ENCODE measurements around the gene MAPK4.

Gene MAPK4

DNA sequence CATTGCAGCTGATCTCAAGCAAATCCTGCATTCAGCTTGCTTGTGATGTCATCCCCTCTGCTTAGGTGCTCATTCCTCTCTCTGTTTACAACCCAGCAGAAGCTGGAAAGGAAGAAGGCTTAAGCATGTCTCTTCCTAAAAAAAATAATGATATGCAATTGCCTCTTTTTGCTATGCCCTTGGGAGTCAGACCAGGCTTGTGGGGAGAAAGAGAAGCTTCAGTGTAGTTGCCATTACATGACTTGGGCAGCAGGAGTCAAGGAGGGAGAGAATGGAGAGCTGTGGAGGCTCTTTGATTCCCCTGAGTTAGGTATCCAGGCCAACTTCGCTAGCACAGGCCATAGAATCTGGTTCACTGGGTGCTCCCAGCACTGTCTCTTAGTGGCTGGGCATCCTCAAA lies 101.1 kb downstream of the MAPK4 start:
- Histone ChIP-seq H3K9ac (ENCODE audit: low read depth in 1 of 2, low read length in 2 of 2) (no peak overlapping the region), H3K27me3 (ENCODE audit: control insufficient read depth in 2 of 2, insufficient read depth in 2 of 2, low read length in 2 of 2) (peaks cover 0 to 3% of the 10 kb centered on the region in 2 donors), H3K27ac (ENCODE audit: low read depth in 2 of 2, low read length in 2 of 2) (no peak overlapping the region), H3K4me1 (ENCODE audit: control insufficient read depth in 2 of 2, insufficient read depth in 2 of 2, low read length in 2 of 2) (no peaks in the 10 kb centered on the region), H3K4me3 (ENCODE audit: low read length in 2 of 2) (no peak overlapping the region), H3K36me3 (ENCODE audit: control insufficient read depth in 2 of 2, insufficient read depth in 2 of 2, low read length in 2 of 2) (no peaks in the 10 kb centered on the region), H3K9me3 (ENCODE audit: control insufficient read depth in 2 of 2, low read length in 2 of 2) (peaks cover 0 to 4% of the 10 kb centered on the region in 2 donors)

DNA sequence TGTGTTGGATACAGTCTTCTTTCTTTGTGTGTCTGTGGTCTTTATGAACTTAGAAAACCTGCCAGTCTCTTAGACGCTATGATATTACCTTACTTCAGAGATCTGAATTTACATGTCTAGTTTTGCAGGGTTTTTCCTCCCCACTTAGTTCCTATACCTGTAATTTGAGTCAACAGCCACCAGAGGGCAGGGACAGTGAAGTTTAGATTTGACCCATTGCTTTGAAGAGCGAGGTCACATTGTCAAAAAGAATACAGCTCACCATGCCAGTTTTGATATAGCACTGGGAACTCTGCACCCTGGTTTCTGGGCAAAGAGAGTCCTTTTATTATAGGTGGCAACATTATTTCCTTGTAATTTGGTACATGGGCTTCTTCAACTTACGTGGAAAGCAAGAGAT lies 102.3 kb downstream of the MAPK4 start:
- H3K36me3 ChIP-seq (ENCODE audit: control insufficient read depth in 2 of 2, insufficient read depth in 2 of 2, low read length in 2 of 2) = no peaks in the 10 kb centered on the region
- H3K4me3 ChIP-seq (ENCODE audit: low read length in 2 of 2) = no peak overlapping the region
- H3K9ac ChIP-seq (ENCODE audit: low read depth in 1 of 2, low read length in 2 of 2) = no peak overlapping the region
- H3K4me1 ChIP-seq (ENCODE audit: control insufficient read depth in 2 of 2, insufficient read depth in 2 of 2, low read length in 2 of 2) = no peaks in the 10 kb centered on the region
- peaks cover 2 to 3% of the 10 kb centered on the region in 2 donors for H3K27me3 ChIP-seq (ENCODE audit: control insufficient read depth in 2 of 2, insufficient read depth in 2 of 2, low read length in 2 of 2)
- peaks cover 0 to 4% of the 10 kb centered on the region in 2 donors for H3K9me3 ChIP-seq (ENCODE audit: control insufficient read depth in 2 of 2, low read length in 2 of 2)
- H3K27ac ChIP-seq (ENCODE audit: low read depth in 2 of 2, low read length in 2 of 2) = no peak overlapping the region

DNA sequence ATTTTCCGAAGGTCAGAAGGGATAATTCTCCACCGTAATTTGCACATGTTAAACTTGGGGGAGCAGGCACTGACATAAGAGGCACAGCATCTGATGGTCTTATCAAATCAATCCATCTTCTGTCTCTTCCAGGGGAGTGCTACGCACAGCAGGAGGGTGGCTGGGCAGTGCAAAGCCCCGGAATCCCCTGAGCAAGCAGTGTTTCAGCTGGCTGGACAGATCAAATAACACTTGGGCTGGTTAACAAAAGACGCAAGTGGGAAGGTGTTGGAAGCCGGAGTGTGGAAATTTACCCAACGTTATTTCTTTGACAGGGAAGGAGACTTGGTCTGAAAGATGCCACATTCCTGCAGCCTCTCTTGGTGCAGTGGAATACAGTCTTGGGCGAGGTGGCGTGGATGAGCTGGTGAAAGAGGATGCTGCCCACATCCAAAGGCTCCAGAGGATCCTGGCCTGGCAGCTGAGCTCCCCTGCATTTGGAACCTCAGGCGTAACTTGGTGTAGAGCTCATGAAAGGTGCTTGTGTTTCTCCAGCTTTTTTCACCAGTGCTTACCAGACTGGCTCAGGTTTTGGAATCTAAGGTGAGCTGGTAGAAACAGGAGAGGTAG lies 103.0 kb downstream of the MAPK4 start:
- no peak overlapping the region for H3K4me3 ChIP-seq (ENCODE audit: low read length in 2 of 2)
- H3K27me3 ChIP-seq (ENCODE audit: control insufficient read depth in 2 of 2, insufficient read depth in 2 of 2, low read length in 2 of 2) = peaks cover 2 to 3% of the 10 kb centered on the region in 2 donors
- H3K36me3 ChIP-seq (ENCODE audit: control insufficient read depth in 2 of 2, insufficient read depth in 2 of 2, low read length in 2 of 2) = no peaks in the 10 kb centered on the region
- no peak overlapping the region for H3K9ac ChIP-seq (ENCODE audit: low read depth in 1 of 2, low read length in 2 of 2)
- peaks cover 0 to 4% of the 10 kb centered on the region in 2 donors for H3K9me3 ChIP-seq (ENCODE audit: control insufficient read depth in 2 of 2, low read length in 2 of 2)
- no peak overlapping the region for H3K27ac ChIP-seq (ENCODE audit: low read depth in 2 of 2, low read length in 2 of 2)
- no peaks in the 10 kb centered on the region for H3K4me1 ChIP-seq (ENCODE audit: control insufficient read depth in 2 of 2, insufficient read depth in 2 of 2, low read length in 2 of 2)

DNA sequence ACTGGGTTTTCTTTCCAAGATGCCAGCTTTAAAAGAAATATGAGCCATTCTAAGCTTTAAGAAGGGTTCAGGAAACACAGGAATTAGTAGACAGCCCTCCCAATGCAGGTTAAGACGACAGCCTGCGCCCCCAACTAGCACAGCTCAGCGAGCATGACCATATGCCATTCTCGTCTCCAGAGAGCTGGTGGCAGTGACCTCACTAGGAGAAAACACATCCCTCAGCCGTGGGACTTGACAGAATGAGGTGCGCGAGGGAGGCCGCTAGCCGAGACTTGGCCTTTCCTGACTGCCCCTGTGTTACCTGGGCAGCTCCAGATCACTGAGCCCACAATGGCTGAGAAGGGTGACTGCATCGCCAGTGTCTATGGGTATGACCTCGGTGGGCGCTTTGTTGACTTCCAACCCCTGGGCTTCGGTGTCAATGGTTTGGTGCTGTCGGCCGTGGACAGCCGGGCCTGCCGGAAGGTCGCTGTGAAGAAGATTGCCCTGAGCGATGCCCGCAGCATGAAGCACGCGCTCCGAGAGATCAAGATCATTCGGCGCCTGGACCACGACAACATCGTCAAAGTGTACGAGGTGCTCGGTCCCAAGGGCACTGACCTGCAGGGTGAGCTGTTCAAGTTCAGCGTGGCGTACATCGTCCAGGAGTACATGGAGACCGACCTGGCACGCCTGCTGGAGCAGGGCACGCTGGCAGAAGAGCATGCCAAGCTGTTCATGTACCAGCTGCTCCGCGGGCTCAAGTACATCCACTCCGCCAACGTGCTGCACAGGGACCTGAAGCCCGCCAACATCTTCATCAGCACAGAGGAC lies 103.9 kb downstream of the MAPK4 start:
- Histone ChIP-seq H3K4me3 (ENCODE audit: low read length in 2 of 2) (no peak overlapping the region), H3K27ac (ENCODE audit: low read depth in 2 of 2, low read length in 2 of 2) (no peak overlapping the region), H3K9ac (ENCODE audit: low read depth in 1 of 2, low read length in 2 of 2) (no peak overlapping the region), H3K9me3 (ENCODE audit: control insufficient read depth in 2 of 2, low read length in 2 of 2) (peaks cover 0 to 4% of the 10 kb centered on the region in 2 donors), H3K27me3 (ENCODE audit: control insufficient read depth in 2 of 2, insufficient read depth in 2 of 2, low read length in 2 of 2) (peaks cover 2 to 3% of the 10 kb centered on the region in 2 donors), H3K36me3 (ENCODE audit: control insufficient read depth in 2 of 2, insufficient read depth in 2 of 2, low read length in 2 of 2) (no peaks in the 10 kb centered on the region), H3K4me1 (ENCODE audit: control insufficient read depth in 2 of 2, insufficient read depth in 2 of 2, low read length in 2 of 2) (no peaks in the 10 kb centered on the region)

DNA sequence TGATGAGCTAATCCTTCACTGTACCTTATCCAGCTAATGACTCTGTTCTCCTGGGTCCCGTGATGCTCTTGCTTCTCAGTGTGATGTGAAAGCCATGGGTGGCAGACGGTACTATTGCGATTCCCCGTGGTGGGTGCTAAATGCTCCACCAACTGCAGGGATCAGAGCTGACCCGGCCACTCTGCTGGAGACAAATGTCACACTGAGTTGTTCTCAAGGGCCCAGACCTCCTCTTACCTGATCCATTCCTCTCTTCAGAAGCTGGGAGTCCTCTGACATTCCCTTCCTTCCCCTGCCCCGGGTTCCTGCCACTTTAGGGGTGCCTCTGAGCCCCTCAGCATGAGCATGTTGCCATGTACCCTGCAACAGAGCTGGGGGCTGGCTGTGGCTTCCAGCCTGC lies 105.1 kb downstream of the MAPK4 start:
- Histone ChIP-seq H3K27ac (ENCODE audit: low read depth in 2 of 2, low read length in 2 of 2) (no peak overlapping the region), H3K27me3 (ENCODE audit: control insufficient read depth in 2 of 2, insufficient read depth in 2 of 2, low read length in 2 of 2) (peaks cover 2 to 3% of the 10 kb centered on the region in 2 donors), H3K4me3 (ENCODE audit: low read length in 2 of 2) (no peak overlapping the region), H3K9ac (ENCODE audit: low read depth in 1 of 2, low read length in 2 of 2) (no peak overlapping the region), H3K9me3 (ENCODE audit: control insufficient read depth in 2 of 2, low read length in 2 of 2) (peaks cover 0 to 4% of the 10 kb centered on the region in 2 donors), H3K4me1 (ENCODE audit: control insufficient read depth in 2 of 2, insufficient read depth in 2 of 2, low read length in 2 of 2) (no peaks in the 10 kb centered on the region), H3K36me3 (ENCODE audit: control insufficient read depth in 2 of 2, insufficient read depth in 2 of 2, low read length in 2 of 2) (no peaks in the 10 kb centered on the region)

DNA sequence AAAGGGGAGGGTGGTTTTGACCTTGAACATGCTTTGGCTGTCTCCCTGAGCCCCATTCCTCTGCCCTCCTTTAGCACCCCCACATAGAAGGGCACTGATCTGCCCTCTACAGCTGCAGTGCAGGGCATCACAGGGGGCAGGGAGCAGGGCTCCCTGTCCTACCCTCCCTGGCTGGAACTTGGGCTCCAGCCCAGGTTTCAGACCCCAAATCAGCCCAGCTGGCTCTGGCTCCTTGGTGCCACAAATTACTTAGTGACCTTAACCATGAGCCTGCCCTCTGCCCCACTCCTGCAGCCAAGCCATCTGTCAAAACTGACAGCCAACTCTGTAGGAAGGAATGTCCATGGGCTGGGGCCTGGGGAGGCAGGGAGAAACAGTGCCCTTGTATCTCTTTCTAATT lies 105.6 kb downstream of the MAPK4 start:
- Histone ChIP-seq H3K9me3 (ENCODE audit: control insufficient read depth in 2 of 2, low read length in 2 of 2) (peaks cover 0 to 4% of the 10 kb centered on the region in 2 donors), H3K4me1 (ENCODE audit: control insufficient read depth in 2 of 2, insufficient read depth in 2 of 2, low read length in 2 of 2) (no peaks in the 10 kb centered on the region), H3K36me3 (ENCODE audit: control insufficient read depth in 2 of 2, insufficient read depth in 2 of 2, low read length in 2 of 2) (no peaks in the 10 kb centered on the region), H3K27me3 (ENCODE audit: control insufficient read depth in 2 of 2, insufficient read depth in 2 of 2, low read length in 2 of 2) (peaks cover 0 to 2% of the 10 kb centered on the region in 2 donors), H3K27ac (ENCODE audit: low read depth in 2 of 2, low read length in 2 of 2) (no peak overlapping the region), H3K4me3 (ENCODE audit: low read length in 2 of 2) (no peak overlapping the region), H3K9ac (ENCODE audit: low read depth in 1 of 2, low read length in 2 of 2) (no peak overlapping the region)

DNA sequence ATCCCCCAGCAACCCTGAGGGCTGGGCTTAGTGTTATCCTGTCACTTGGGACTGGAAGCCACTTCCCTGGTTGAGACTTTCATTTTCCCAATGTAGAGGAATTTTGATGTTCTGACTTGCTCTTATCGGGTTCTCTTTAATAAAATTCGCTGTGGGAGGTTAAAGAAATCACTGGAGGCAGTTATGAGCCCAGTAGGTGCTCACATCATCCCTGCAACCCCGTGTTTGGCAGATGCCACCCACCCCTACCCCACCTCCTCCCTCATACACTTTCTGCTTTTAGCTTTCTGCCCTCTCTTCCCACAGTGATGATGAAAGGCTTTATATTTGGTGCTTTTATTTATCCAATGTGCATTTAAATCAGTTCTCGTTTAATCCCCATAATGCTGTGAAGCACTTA lies 106.6 kb downstream of the MAPK4 start:
- H3K4me3 ChIP-seq (ENCODE audit: low read length in 2 of 2) = no peak overlapping the region
- no peak overlapping the region for H3K27ac ChIP-seq (ENCODE audit: low read depth in 2 of 2, low read length in 2 of 2)
- no peaks in the 10 kb centered on the region for H3K4me1 ChIP-seq (ENCODE audit: control insufficient read depth in 2 of 2, insufficient read depth in 2 of 2, low read length in 2 of 2)
- no peak overlapping the region for H3K9ac ChIP-seq (ENCODE audit: low read depth in 1 of 2, low read length in 2 of 2)
- H3K36me3 ChIP-seq (ENCODE audit: control insufficient read depth in 2 of 2, insufficient read depth in 2 of 2, low read length in 2 of 2) = no peaks in the 10 kb centered on the region
- peaks cover 0 to 2% of the 10 kb centered on the region in 2 donors for H3K27me3 ChIP-seq (ENCODE audit: control insufficient read depth in 2 of 2, insufficient read depth in 2 of 2, low read length in 2 of 2)
- peaks cover 0 to 4% of the 10 kb centered on the region in 2 donors for H3K9me3 ChIP-seq (ENCODE audit: control insufficient read depth in 2 of 2, low read length in 2 of 2)

DNA sequence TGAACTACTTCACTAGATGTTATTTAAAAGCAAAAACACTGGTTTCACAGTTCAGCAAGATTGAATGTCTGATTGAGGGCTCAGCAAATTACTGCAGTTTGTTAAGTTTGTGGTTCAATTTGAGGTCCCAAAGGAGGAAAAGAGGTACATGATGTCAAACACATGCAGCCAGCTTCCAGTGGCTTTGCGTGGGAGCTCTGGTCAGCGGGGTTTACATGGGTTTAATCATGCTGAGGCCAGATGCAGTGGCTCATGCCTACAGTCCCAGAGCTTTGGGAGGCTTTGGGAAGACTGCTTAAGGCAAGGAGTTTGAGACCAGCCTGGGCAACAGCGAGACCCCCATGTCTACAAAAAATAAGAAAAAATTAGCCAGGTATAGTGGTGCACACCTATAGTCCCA lies 111.5 kb downstream of the MAPK4 start:
- H3K9ac ChIP-seq (ENCODE audit: low read depth in 1 of 2, low read length in 2 of 2) = no peak overlapping the region
- H3K27ac ChIP-seq (ENCODE audit: low read depth in 2 of 2, low read length in 2 of 2) = no peak overlapping the region
- no peaks in the 10 kb centered on the region for H3K4me1 ChIP-seq (ENCODE audit: control insufficient read depth in 2 of 2, insufficient read depth in 2 of 2, low read length in 2 of 2)
- H3K36me3 ChIP-seq (ENCODE audit: control insufficient read depth in 2 of 2, insufficient read depth in 2 of 2, low read length in 2 of 2) = no peaks in the 10 kb centered on the region
- H3K27me3 ChIP-seq (ENCODE audit: control insufficient read depth in 2 of 2, insufficient read depth in 2 of 2, low read length in 2 of 2) = peaks cover 0 to 2% of the 10 kb centered on the region in 2 donors
- no peak overlapping the region for H3K4me3 ChIP-seq (ENCODE audit: low read length in 2 of 2)
- H3K9me3 ChIP-seq (ENCODE audit: control insufficient read depth in 2 of 2, low read length in 2 of 2) = no peaks in the 10 kb centered on the region

DNA sequence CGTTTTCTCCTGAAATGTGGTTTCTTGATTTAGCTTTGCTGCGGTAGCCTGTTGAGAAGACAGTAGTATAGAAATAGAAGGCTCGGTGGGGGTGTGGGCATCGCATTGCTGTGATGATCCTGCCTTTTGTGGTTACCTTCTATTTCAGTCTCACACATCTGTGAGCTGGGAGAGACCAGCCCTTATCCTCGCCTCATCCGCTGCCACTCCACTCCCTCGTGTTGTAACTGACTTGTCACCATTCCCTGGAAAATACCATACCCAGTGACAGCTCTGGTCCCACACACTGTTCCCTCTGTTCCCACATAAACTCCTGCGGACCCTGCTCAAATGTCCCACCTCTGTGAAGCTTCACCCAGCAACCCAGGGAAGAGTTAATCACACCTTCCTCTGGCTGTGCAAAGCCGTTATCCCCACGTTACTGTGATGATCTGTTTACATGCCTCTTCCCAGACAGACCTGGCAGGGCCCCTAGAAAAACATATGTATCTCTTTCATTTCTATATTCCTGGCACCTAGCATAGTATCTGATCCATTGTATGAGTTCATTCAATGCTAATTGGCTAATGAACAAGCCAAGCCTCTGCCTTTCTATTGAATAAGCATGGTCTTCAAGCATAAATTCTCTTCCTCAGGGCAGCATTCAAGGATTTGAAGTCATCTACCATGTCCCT lies 114.6 kb downstream of the MAPK4 start:
- H3K27ac ChIP-seq (ENCODE audit: low read depth in 2 of 2, low read length in 2 of 2) = no peak overlapping the region
- no peaks in the 10 kb centered on the region for H3K36me3 ChIP-seq (ENCODE audit: control insufficient read depth in 2 of 2, insufficient read depth in 2 of 2, low read length in 2 of 2)
- no peaks in the 10 kb centered on the region for H3K27me3 ChIP-seq (ENCODE audit: control insufficient read depth in 2 of 2, insufficient read depth in 2 of 2, low read length in 2 of 2)
- H3K4me3 ChIP-seq (ENCODE audit: low read length in 2 of 2) = no peak overlapping the region
- H3K9me3 ChIP-seq (ENCODE audit: control insufficient read depth in 2 of 2, low read length in 2 of 2) = no peaks in the 10 kb centered on the region
- no peaks in the 10 kb centered on the region for H3K4me1 ChIP-seq (ENCODE audit: control insufficient read depth in 2 of 2, insufficient read depth in 2 of 2, low read length in 2 of 2)
- H3K9ac ChIP-seq (ENCODE audit: low read depth in 1 of 2, low read length in 2 of 2) = no peak overlapping the region

DNA sequence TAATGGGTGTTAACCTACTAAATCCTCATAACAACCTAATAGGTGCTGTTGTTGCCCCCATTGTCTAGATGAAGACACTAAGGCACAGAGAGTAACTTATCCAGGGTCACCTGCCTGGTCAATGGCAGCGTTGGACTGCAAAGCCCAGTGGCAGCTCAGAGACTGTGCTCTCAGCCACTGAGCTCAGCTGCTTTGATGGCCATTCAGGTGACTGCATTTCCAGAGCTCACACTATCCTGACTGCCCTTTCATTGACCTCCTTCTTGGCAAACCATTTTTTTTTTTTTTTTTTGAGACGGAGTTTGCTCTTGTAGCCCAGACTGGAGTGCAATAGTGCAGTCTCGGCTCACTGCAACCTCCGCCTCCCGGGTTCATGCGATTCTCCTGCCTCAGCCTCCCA lies 115.2 kb downstream of the MAPK4 start:
- H3K4me1 ChIP-seq (ENCODE audit: control insufficient read depth in 2 of 2, insufficient read depth in 2 of 2, low read length in 2 of 2) = no peaks in the 10 kb centered on the region
- H3K9ac ChIP-seq (ENCODE audit: low read depth in 1 of 2, low read length in 2 of 2) = no peak overlapping the region
- no peaks in the 10 kb centered on the region for H3K9me3 ChIP-seq (ENCODE audit: control insufficient read depth in 2 of 2, low read length in 2 of 2)
- no peak overlapping the region for H3K27ac ChIP-seq (ENCODE audit: low read depth in 2 of 2, low read length in 2 of 2)
- no peaks in the 10 kb centered on the region for H3K27me3 ChIP-seq (ENCODE audit: control insufficient read depth in 2 of 2, insufficient read depth in 2 of 2, low read length in 2 of 2)
- H3K4me3 ChIP-seq (ENCODE audit: low read length in 2 of 2) = no peak overlapping the region
- H3K36me3 ChIP-seq (ENCODE audit: control insufficient read depth in 2 of 2, insufficient read depth in 2 of 2, low read length in 2 of 2) = no peaks in the 10 kb centered on the region
